Cardiac muscle cell (in vitro differentiated cells and primary cell): ENCODE measurements around the gene BAIAP2. TPM values are rescaled to one million over a fixed set of nuclear protein-coding genes. Genes with fewer than 3 reads are reported as not detected.
"Not testable (repeated sequence)": the region's sequence is repeated elsewhere in the genome, so short reads cannot be mapped to it uniquely, and the experiment has no call there.

Experiments used
- DNase-seq, 2 donors: peaks; one replicate each; pipeline versions ENCODE4 v3.0.0 to v3.0.0-alpha.2; 2010 to 2017; ENCODE audit warnings: low read depth in 1 of 2, low spot score in 1 of 2
- H3K27ac ChIP-seq: fragments of 200-600 bp; sonication (generic); 2 replicates; pipeline ENCODE4 v1.5.1; 2016
- H3K27me3 ChIP-seq: fragments of 200-600 bp; sonication (generic); 2 replicates; pipeline ENCODE4 v1.6.0; 2016; ENCODE audit warnings: control low read depth
- H3K36me3 ChIP-seq: fragments of 200-600 bp; sonication (generic); 2 replicates; pipeline ENCODE4 v1.5.1; 2016; ENCODE audit warnings: control low read depth
- H3K4me1 ChIP-seq: fragments of 200-600 bp; sonication (generic); 2 replicates; pipeline ENCODE4 v1.8.1; 2017; ENCODE audit warnings: low read depth, mild to moderate bottlenecking, mixed run types
- H3K4me3 ChIP-seq: fragments of 200-600 bp; sonication (generic); 2 replicates; pipeline ENCODE4 v1.5.1; 2016; ENCODE audit warnings: mild to moderate bottlenecking
- H3K9me3 ChIP-seq: fragments of 200-600 bp; sonication (generic); 2 replicates; pipeline ENCODE4 v1.5.1; 2017; ENCODE audit warnings: low read depth, mild to moderate bottlenecking, control low read depth
- CTCF ChIP-seq: IDR thresholded peaks from 2 replicates; pipeline ENCODE4 v1.5.1; 2012; ENCODE audit warnings: low read depth, mild to moderate bottlenecking, low read length
- polyA plus RNA-seq: library from polyadenylated mRNA; unstranded; fragments of >200 nt; fragmentation: Nextera tagmentation; extraction: Ambion mirVana; gene quantifications from 2 replicates; pipeline ENCODE4 v1.2.1, GENCODE V29; 2016
- total RNA-seq: library from RNA; depleted of rRNA; stranded (reverse); fragments of >200 nt; gene quantifications from 2 replicates; pipeline ENCODE4 v1.2.3, GENCODE V29; 2016

BAIAP2 gene
- total and polyA plus RNA-seq, 2 experiments from 2014 or later: 22.5 to 24.9 TPM

GRCh38 chr17:81011951-81012350 lies 23.0 kb upstream of the BAIAP2 start:
- peak; percentile 43 to 65 for DNase-seq
- Histone ChIP-seq H3K36me3 (no peaks in the 10 kb centered on the region), H3K4me1 (no peaks in the 10 kb centered on the region), H3K9me3 (no peaks in the 10 kb centered on the region), H3K27me3 (no peaks in the 10 kb centered on the region), H3K4me3 (no peak overlapping the region), H3K27ac (peak overlapping the region; percentile 83)
- no peak for TF ChIP-seq CTCF

- Histone ChIP-seq H3K36me3 (no peaks in the 10 kb centered on the region), H3K27ac (peak overlapping the region; percentile 83), H3K9me3 (no peaks in the 10 kb centered on the region), H3K4me3 (no peak overlapping the region), H3K27me3 (no peaks in the 10 kb centered on the region), H3K4me1 (no peaks in the 10 kb centered on the region)
- no peak for DNase-seq
- TF ChIP-seq CTCF: no peak
Measured at GRCh38 chr17:81012574-81013447, 22.1 kb upstream of the BAIAP2 start.

- Histone ChIP-seq H3K4me1 (no peaks in the 10 kb centered on the region), H3K4me3 (no peak overlapping the region), H3K9me3 (no peaks in the 10 kb centered on the region), H3K27ac (no peak overlapping the region), H3K36me3 (no peaks in the 10 kb centered on the region), H3K27me3 (no peaks in the 10 kb centered on the region)
- no peak for DNase-seq
- no peak for TF ChIP-seq CTCF
Measured at GRCh38 chr17:81013642-81014041, 21.3 kb upstream of the BAIAP2 start.

- H3K27ac ChIP-seq: no peak overlapping the region
- TF ChIP-seq CTCF: no peak
- DNase-seq: no peak
- H3K4me3 ChIP-seq: no peak overlapping the region
- no peaks in the 10 kb centered on the region for H3K9me3 ChIP-seq
- H3K27me3 ChIP-seq: no peaks in the 10 kb centered on the region
- H3K4me1 ChIP-seq: no peaks in the 10 kb centered on the region
- no peaks in the 10 kb centered on the region for H3K36me3 ChIP-seq
Measured at GRCh38 chr17:81015136-81015535, 19.8 kb upstream of the BAIAP2 start.

GRCh38 chr17:81016575-81016974 lies 18.4 kb upstream of the BAIAP2 start:
- H3K36me3 ChIP-seq: no peaks in the 10 kb centered on the region
- H3K9me3 ChIP-seq: no peaks in the 10 kb centered on the region
- no peak for TF ChIP-seq CTCF
- no peak overlapping the region for H3K27ac ChIP-seq
- DNase-seq: no peak
- H3K4me3 ChIP-seq: no peak overlapping the region
- no peaks in the 10 kb centered on the region for H3K27me3 ChIP-seq
- no peaks in the 10 kb centered on the region for H3K4me1 ChIP-seq

GRCh38 chr17:81017330-81017729 lies 17.6 kb upstream of the BAIAP2 start:
- not testable (repeated sequence) for H3K4me3 ChIP-seq, DNase-seq, H3K9me3 ChIP-seq, H3K4me1 ChIP-seq, H3K27me3 ChIP-seq, H3K36me3 ChIP-seq, H3K27ac ChIP-seq
